Endothelial cell of umbilical vein (primary cell): ENCODE results near the gene LIX1. TPM values are rescaled to one million over a fixed set of nuclear protein-coding genes. Genes with fewer than 3 reads are reported as not detected.

Source experiments
- BruUV-seq: library from RNA; stranded (reverse); fragments of 400-500 nt; replicated peaks from 2 replicates; lab custom pipeline; 2021; lab: Mats Ljungman, UMichigan
- CTCF ChIA-PET: fragments of 300-600, 350-600 bp; sonication (Branson Sonifier 250); formaldehyde crosslinking; loops from one replicate; lab custom pipeline; 2021; ENCODE audit warnings: antibody characterized with exemption, inconsistent platforms; lab: Charles Lee
- POLR2A ChIA-PET: fragments of 300-600, 350-600 bp; sonication (Branson Sonifier 250); formaldehyde crosslinking; loops from one replicate; lab custom pipeline; 2021; ENCODE audit warnings: antibody characterized with exemption, inconsistent platforms; lab: Charles Lee
- DNase-seq: peaks from one replicate; pipeline ENCODE4 v3.0.0-alpha.2; 2011; ENCODE audit warnings: low read depth, low spot score
- FAIRE-seq: peaks from 2 replicates; lab custom pipeline; 2011; peaks lifted over from hg19 to GRCh38; lab: Jason Lieb, UNC
- H2AFZ ChIP-seq: 2 replicates; pipeline ENCODE4 v1.6.0; 2012; ENCODE audit warnings: low read depth, low read length, control low read depth, inconsistent platforms
- H3K27ac ChIP-seq: 2 replicates; pipeline ENCODE4 v1.5.1; 2011; ENCODE audit warnings: low read depth, mild to moderate bottlenecking, control low read depth, low read length, moderate library complexity; ENCODE audit not compliant: insufficient read depth
- H3K27me3 ChIP-seq, 2 experiments: 2 replicates each; pipeline versions ENCODE4 v1.6.0 to v1.6.1; 2011; ENCODE audit warnings: low read length in 2 of 2, mixed read lengths in 1 of 2; ENCODE audit not compliant: control insufficient read depth in 2 of 2, insufficient read depth in 2 of 2
- H3K36me3 ChIP-seq, 2 experiments: 2 replicates in 1 of 2; 3 replicates in 1 of 2; pipeline ENCODE4 v1.5.1; 2011; ENCODE audit warnings: low read length in 2 of 2, mild to moderate bottlenecking in 1 of 2, moderate library complexity in 1 of 2; ENCODE audit not compliant: control insufficient read depth in 2 of 2, insufficient read depth in 2 of 2; ENCODE audit errors: extremely low read depth in 1 of 2
- H3K4me1 ChIP-seq: 3 replicates; pipeline ENCODE4 v1.5.1; 2011; ENCODE audit warnings: mild to moderate bottlenecking, low read length; ENCODE audit not compliant: control insufficient read depth, insufficient read depth; ENCODE audit errors: extremely low read depth
- H3K4me2 ChIP-seq: 2 replicates; pipeline ENCODE4 v1.6.1; 2011; ENCODE audit warnings: low read length, control low read depth, mixed read lengths; ENCODE audit not compliant: insufficient read depth
- H3K4me3 ChIP-seq, 3 experiments: fragments of 200-600 bp in 1 of 3; sonication (generic), shearing (Covaris generic) in 1 of 3; replicated peaks in 1 of 3; 2 replicates each; pipeline ENCODE4 v1.5.1; 2011 to 2016; ENCODE audit warnings: control low read depth in 3 of 3, low read length in 3 of 3, mild to moderate bottlenecking in 2 of 3, inconsistent platforms in 1 of 3, low read depth in 1 of 3, moderate library complexity in 1 of 3; ENCODE audit not compliant: insufficient read depth in 1 of 3
- H3K79me2 ChIP-seq: 2 replicates; pipeline ENCODE4 v1.6.0; 2012; ENCODE audit warnings: low read length, inconsistent platforms; ENCODE audit not compliant: control insufficient read depth, insufficient read depth
- H3K9ac ChIP-seq: replicated peaks from 2 replicates; pipeline ENCODE3; 2011; ENCODE audit warnings: low read length, control low read depth; ENCODE audit not compliant: insufficient read depth; ENCODE audit errors: extremely low read depth
- H3K9me1 ChIP-seq: replicated peaks from 3 replicates; pipeline ENCODE4 v1.6.0; 2011; ENCODE audit warnings: mild to moderate bottlenecking, low read length; ENCODE audit not compliant: control insufficient read depth, insufficient read depth; ENCODE audit errors: extremely low read depth
- H3K9me3 ChIP-seq: replicated peaks from 2 replicates; pipeline ENCODE4 v1.5.1; 2012; ENCODE audit warnings: low read length, inconsistent platforms; ENCODE audit not compliant: control insufficient read depth, insufficient read depth
- H4K20me1 ChIP-seq: replicated peaks from 2 replicates; pipeline ENCODE3; 2011; ENCODE audit warnings: mild to moderate bottlenecking, low read length; ENCODE audit not compliant: control insufficient read depth, insufficient read depth; ENCODE audit errors: extremely low read depth
- EZH2 ChIP-seq: IDR thresholded peaks from 2 replicates; pipeline ENCODE4 v1.6.1; 2012; ENCODE audit warnings: borderline replicate concordance, low read depth, mild to moderate bottlenecking, moderate library complexity, low read length, inconsistent platforms; ENCODE audit not compliant: severe bottlenecking
- FOS ChIP-seq: IDR thresholded peaks from 2 replicates; pipeline ENCODE4 v1.6.1; 2011; ENCODE audit warnings: mild to moderate bottlenecking, low read length, moderate library complexity, borderline replicate concordance; ENCODE audit not compliant: insufficient read depth
- GATA2 ChIP-seq: IDR thresholded peaks from 2 replicates; pipeline ENCODE4 v1.7.0; 2011; ENCODE audit warnings: low read depth, mild to moderate bottlenecking, moderate library complexity, mixed read lengths, low read length; ENCODE audit not compliant: insufficient read length, insufficient read depth
- JUN ChIP-seq: IDR thresholded peaks from 2 replicates; pipeline ENCODE4 v1.6.1; 2011; ENCODE audit warnings: borderline replicate concordance, low read depth; ENCODE audit not compliant: insufficient read length, insufficient read depth
- MYC ChIP-seq: IDR thresholded peaks from one replicate; pipeline ENCODE4 v1.6.1; 2011; ENCODE audit warnings: mild to moderate bottlenecking, low read depth, low read length
- POLR2A ChIP-seq: IDR thresholded peaks from 2 replicates; pipeline ENCODE4 v1.6.1; 2012; ENCODE audit warnings: low read depth, mild to moderate bottlenecking, control low read depth, low read length
- POLR2AphosphoS5 ChIP-seq: IDR thresholded peaks from 2 replicates; pipeline ENCODE4 v1.6.1; 2012; ENCODE audit warnings: low read depth, mild to moderate bottlenecking, control low read depth, low read length, moderate library complexity; ENCODE audit not compliant: insufficient read depth
- dilution Hi-C: fragments of 300-500 bp; cut with MboI; formaldehyde crosslinking; loops from one replicate; pipeline ENCODE4 v1.15.0; 2019; ENCODE audit warnings: low sequenced_read_pairs; ENCODE audit not compliant: extremely low pct_ligation_motif_present
- intact Hi-C: fragments of 100-400 bp; cut with micrococcal nuclease; formaldehyde crosslinking; loops from one replicate; pipeline ENCODE4 v1.10.0; 2022
- polyA plus RNA-seq, 4 experiments: library from polyadenylated mRNA; depleted of rRNA in 3 of 4; stranded (reverse) in 3 of 4; unstranded in 1 of 4; fragments of >200 nt; gene quantifications; 2 replicates each; pipeline versions ENCODE4 v1.2.1 to v1.2.3, GENCODE V29; 2011 to 2012; ENCODE audit warnings: missing spikeins in 1 of 4
- total RNA-seq: library from RNA; stranded (reverse); gene quantifications from 2 replicates; pipeline ENCODE4 v1.2.3, GENCODE V29; 2021
- TF ChIP-seq, protein P1 (sequence below), 2 donors: IDR thresholded peaks; 1 replicate in 1 of 2; 2 replicates in 1 of 2; pipeline ENCODE4 v1.5.1; 2011; ENCODE audit warnings: low read length in 2 of 2, mild to moderate bottlenecking in 2 of 2, moderate library complexity in 2 of 2, control low read depth in 1 of 2, inconsistent platforms in 1 of 2, low read depth in 1 of 2; ENCODE audit not compliant: insufficient read depth in 1 of 2; ENCODE audit errors: extremely low read depth in 1 of 2
- TF ChIP-seq, protein P2 (sequence below): IDR thresholded peaks from 2 replicates; pipeline ENCODE4 v1.6.1; 2011; ENCODE audit not compliant: insufficient read depth, insufficient read length

The LIX1 gene
- total and polyA plus RNA-seq, 2 donors (not counting 3 experiments of a cell fraction or from before 2014, with no cell fraction given), result not detected

DNA sequence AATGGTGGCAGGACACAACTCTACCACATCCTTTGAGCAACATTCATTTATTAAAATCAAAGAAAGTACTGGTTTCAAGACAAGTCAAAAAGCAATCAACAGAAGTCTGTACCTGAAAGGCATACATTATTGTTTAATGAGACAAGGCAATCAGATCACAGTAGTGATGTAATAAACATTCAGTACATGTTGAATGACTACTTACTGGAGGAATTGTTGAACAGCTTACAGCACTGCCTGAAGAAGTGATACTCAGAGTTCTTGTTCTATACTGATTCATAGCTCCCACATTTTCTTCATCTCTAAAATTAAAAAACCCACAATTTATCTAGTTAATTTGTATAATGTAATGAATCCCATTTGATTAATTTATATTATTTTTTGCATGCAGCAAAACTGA, 22.4 kb upstream of the LIX1 start:
- no peaks in the 10 kb centered on the region for H4K20me1 ChIP-seq
- no peak overlapping the region for H3K4me2 ChIP-seq
- no TSS peak for BruUV-seq
- no peaks in the 10 kb centered on the region for H3K79me2 ChIP-seq
- POLR2A ChIA-PET, result no interaction called here
- no peaks in the 10 kb centered on the region for H3K27me3 ChIP-seq
- H3K36me3 ChIP-seq, result peaks cover 3 to 23% of the 10 kb centered on the region in 2 experiments
- H3K9me3 ChIP-seq, result no peaks in the 10 kb centered on the region
- H2AFZ ChIP-seq, result no peak overlapping the region
- H3K9ac ChIP-seq, result no peak overlapping the region
- DNase-seq, result no peak
- no peaks in the 10 kb centered on the region for H3K4me1 ChIP-seq
- dilution Hi-C loops, result no loop called here
- TF ChIP-seq, protein P1, sequence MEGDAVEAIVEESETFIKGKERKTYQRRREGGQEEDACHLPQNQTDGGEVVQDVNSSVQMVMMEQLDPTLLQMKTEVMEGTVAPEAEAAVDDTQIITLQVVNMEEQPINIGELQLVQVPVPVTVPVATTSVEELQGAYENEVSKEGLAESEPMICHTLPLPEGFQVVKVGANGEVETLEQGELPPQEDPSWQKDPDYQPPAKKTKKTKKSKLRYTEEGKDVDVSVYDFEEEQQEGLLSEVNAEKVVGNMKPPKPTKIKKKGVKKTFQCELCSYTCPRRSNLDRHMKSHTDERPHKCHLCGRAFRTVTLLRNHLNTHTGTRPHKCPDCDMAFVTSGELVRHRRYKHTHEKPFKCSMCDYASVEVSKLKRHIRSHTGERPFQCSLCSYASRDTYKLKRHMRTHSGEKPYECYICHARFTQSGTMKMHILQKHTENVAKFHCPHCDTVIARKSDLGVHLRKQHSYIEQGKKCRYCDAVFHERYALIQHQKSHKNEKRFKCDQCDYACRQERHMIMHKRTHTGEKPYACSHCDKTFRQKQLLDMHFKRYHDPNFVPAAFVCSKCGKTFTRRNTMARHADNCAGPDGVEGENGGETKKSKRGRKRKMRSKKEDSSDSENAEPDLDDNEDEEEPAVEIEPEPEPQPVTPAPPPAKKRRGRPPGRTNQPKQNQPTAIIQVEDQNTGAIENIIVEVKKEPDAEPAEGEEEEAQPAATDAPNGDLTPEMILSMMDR (IDR thresholded peaks at IDR 0.05; ENCODE audit: extremely low read depth in 1 of 2, insufficient read depth in 1 of 2, low read depth in 1 of 2, low read length in 2 of 2), result no peak
- TF ChIP-seq MYC, result no peak
- TF ChIP-seq, protein P2, sequence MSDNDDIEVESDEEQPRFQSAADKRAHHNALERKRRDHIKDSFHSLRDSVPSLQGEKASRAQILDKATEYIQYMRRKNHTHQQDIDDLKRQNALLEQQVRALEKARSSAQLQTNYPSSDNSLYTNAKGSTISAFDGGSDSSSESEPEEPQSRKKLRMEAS, result no peak
- TF ChIP-seq POLR2A, result no peak
- no peak for TF ChIP-seq FOS
- TF ChIP-seq GATA2, result no peak
- TF ChIP-seq EZH2, result no peak
- no peak for TF ChIP-seq JUN
- TF ChIP-seq POLR2AphosphoS5, result no peak
- no peak overlapping the region for H3K4me3 ChIP-seq
- no peaks in the 10 kb centered on the region for H3K9me1 ChIP-seq
- intact Hi-C loops, result loop anchor here (5.0 kb wide), 1 partner anchor 1182 kb away; no protein-coding TSS in a partner anchor
- H3K27ac ChIP-seq, result no peak overlapping the region
- no peak for FAIRE-seq
- CTCF ChIA-PET, result interaction anchor here (1.1 to 4.2 kb wide), 8 partner anchors 16 to 551 kb away, joined by 3 to 42 read pairs (median 4); no protein-coding TSS in a partner anchor
